ENCODE data around the gene SRP9. TPM values are rescaled to one million over a fixed set of nuclear protein-coding genes. Genes with fewer than 3 reads are reported as not detected.
"Not testable (repeated sequence)": the region's sequence is repeated elsewhere in the genome, so short reads cannot be mapped to it uniquely, and the experiment has no call there.

The SRP9 gene
- total RNA-seq, 1 donor from 2014 or later: 313 TPM

- Mint-ChIP-seq H3K27me3 (no peaks in the 10 kb centered on the region), H3K36me3 (no peaks in the 10 kb centered on the region), H3K9me3 (no peaks in the 10 kb centered on the region), H3K4me1 (ENCODE audit: unreplicated experiment) (peaks cover 41% of the 10 kb centered on the region), H3K27ac (peak overlapping the region; percentile 73), H3K4me3 (peak overlapping the region; percentile 12)
- no peak for TF ChIP-seq CTCF (conservative IDR thresholded peaks at IDR 0.05)
- no peak for DNase-seq (ENCODE audit: extremely low spot score, unreplicated experiment)
Measured at GRCh38 chr1:225813214-225813964, 35.8 kb downstream of the SRP9 start.

GRCh38 chr1:225814381-225814780 lies 36.8 kb downstream of the SRP9 start:
- Mint-ChIP-seq H3K27ac (no peak overlapping the region), H3K4me1 (ENCODE audit: unreplicated experiment) (peaks cover 41% of the 10 kb centered on the region)

DNA sequence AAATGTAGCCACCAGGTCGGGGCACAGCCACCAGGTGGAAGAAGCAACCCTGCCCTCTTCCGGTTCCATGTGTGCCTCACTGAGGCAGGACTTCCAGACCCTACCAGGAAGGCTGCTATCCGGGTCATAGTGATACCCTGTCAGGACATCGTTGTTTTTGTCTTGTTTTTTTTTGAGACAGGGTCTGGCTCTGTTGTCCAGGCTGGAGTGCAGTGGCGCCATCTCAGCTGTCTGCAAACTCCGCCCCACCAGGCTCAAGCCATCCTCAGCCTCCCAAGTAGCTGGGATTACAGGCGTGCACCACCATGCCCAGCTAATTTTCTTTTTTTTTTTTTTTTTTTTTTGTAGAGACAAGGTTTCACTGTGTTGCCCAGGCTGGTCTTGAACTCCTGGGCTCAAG lies 37.5 kb downstream of the SRP9 start:
- H3K4me3 Mint-ChIP-seq; DNase-seq (ENCODE audit: extremely low spot score, unreplicated experiment): not testable (repeated sequence)
- peaks cover 41% of the 10 kb centered on the region for H3K4me1 Mint-ChIP-seq (ENCODE audit: unreplicated experiment)

More at GRCh38 chr1:225814381-225814780, 36.8 kb downstream of the SRP9 start:
- Mint-ChIP-seq H3K4me3 (no peak overlapping the region), H3K9me3 (no peaks in the 10 kb centered on the region), H3K27me3 (no peaks in the 10 kb centered on the region), H3K36me3 (no peaks in the 10 kb centered on the region)
- DNase-seq (ENCODE audit: extremely low spot score, unreplicated experiment): no peak
- no peak for TF ChIP-seq CTCF (conservative IDR thresholded peaks at IDR 0.05)

GRCh38 chr1:225815526-225816178 lies 38.0 kb downstream of the SRP9 start:
- no peak for DNase-seq (ENCODE audit: extremely low spot score, unreplicated experiment)
- Mint-ChIP-seq H3K4me1 (ENCODE audit: unreplicated experiment) (peaks cover 39% of the 10 kb centered on the region), H3K27ac (no peak overlapping the region), H3K4me3 (no peak overlapping the region), H3K27me3 (no peaks in the 10 kb centered on the region), H3K36me3 (no peaks in the 10 kb centered on the region), H3K9me3 (no peaks in the 10 kb centered on the region)
- TF ChIP-seq CTCF (conservative IDR thresholded peaks at IDR 0.05): no peak

More for the DNA sequence above, 37.5 kb downstream of the SRP9 start:
- H3K9me3 Mint-ChIP-seq, H3K27ac Mint-ChIP-seq, H3K27me3 Mint-ChIP-seq, H3K36me3 Mint-ChIP-seq: not testable (repeated sequence)

GRCh38 chr1:225816643-225817538 lies 39.3 kb downstream of the SRP9 start:
- Mint-ChIP-seq H3K4me1 (ENCODE audit: unreplicated experiment) (peaks cover 28% of the 10 kb centered on the region), H3K27me3 (no peaks in the 10 kb centered on the region), H3K4me3 (no peak overlapping the region), H3K9me3 (no peaks in the 10 kb centered on the region), H3K27ac (no peak overlapping the region), H3K36me3 (no peaks in the 10 kb centered on the region)
- TF ChIP-seq CTCF (conservative IDR thresholded peaks at IDR 0.05): no peak
- DNase-seq (ENCODE audit: extremely low spot score, unreplicated experiment): no peak

Data from type B pancreatic cell (in vitro differentiated cells).